ENCODE data around the gene LPIN3. TPM values are rescaled to one million over a fixed set of nuclear protein-coding genes. Genes with fewer than 3 reads are reported as not detected.

The LPIN3 gene
- total RNA-seq, 1 experiment from 2014 or later, result 18.5 TPM

DNA sequence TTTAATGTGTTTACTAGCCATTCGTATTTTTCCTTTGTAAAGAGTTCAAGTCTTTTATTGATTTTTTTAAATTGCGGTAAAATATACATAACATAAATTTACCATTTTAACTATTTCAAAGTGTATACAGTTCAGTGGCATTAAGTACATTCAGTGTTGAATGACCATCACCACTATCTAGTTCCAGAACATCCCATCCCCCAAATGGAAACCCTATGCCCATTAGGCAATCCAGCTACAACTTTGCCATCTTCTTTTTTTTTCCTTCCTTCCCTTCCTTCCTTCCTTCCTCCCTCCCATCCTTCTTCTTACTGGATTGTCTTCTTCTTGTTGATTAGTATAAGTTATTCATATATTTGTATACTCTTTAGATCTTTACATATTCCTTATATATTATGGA, 8.6 kb downstream of the LPIN3 start:
- ATAC-seq, result no peak
- H3K4me1 ChIP-seq (ENCODE audit: control insufficient read depth in 1 of 2, insufficient read depth in 2 of 2, low read length in 2 of 2), result no peaks in the 10 kb centered on the region
- no peaks in the 10 kb centered on the region for H3K9me3 ChIP-seq (ENCODE audit: control insufficient read depth in 1 of 2, insufficient read depth in 1 of 2, low read depth in 1 of 2, low read length in 2 of 2)
- ChIA-PET RAD21 (ENCODE audit: low non-redundant PET in 1 of 2, low total read pairs in 2 of 2, uncharacterized antibody in 2 of 2, unreplicated experiment in 2 of 2) (no interaction called here), POLR2A (no interaction called here), CTCF (no interaction called here)
- no peaks in the 10 kb centered on the region for H3K9me2 ChIP-seq (ENCODE audit: insufficient read depth)
- TF ChIP-seq SRF (IDR thresholded peaks at IDR 0.05; ENCODE audit: low read depth), result no peak
- TF ChIP-seq, protein P1, sequence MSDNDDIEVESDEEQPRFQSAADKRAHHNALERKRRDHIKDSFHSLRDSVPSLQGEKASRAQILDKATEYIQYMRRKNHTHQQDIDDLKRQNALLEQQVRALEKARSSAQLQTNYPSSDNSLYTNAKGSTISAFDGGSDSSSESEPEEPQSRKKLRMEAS (IDR thresholded peaks at IDR 0.05), result no peak
- TF ChIP-seq CTCF (IDR thresholded peaks at IDR 0.05 in 2 of 3, conservative IDR thresholded peaks at IDR 0.05 in 1 of 3; ENCODE audit: borderline replicate concordance in 1 of 3, insufficient read depth in 1 of 3, low read depth in 2 of 3, low read length in 2 of 3), result no peak
- TF ChIP-seq SIN3A (IDR thresholded peaks at IDR 0.05; ENCODE audit: low read depth), result no peak
- TF ChIP-seq RAD21 (IDR thresholded peaks at IDR 0.05; ENCODE audit: low read depth), result no peak
- TF ChIP-seq EZH2 (IDR thresholded peaks at IDR 0.05), result no peak
- TF ChIP-seq YY1 (IDR thresholded peaks at IDR 0.05; ENCODE audit: extremely low read depth, insufficient replicate concordance, low read depth, low read length), result no peak
- TF ChIP-seq JUND (IDR thresholded peaks at IDR 0.05), result no peak
- no peak for TF ChIP-seq CEBPB (IDR thresholded peaks at IDR 0.05; ENCODE audit: low read depth)
- TF ChIP-seq CBX3 (IDR thresholded peaks at IDR 0.05; ENCODE audit: low read depth), result no peak
- TF ChIP-seq ELF1 (IDR thresholded peaks at IDR 0.05; ENCODE audit: borderline replicate concordance, low read depth), result no peak
- TF ChIP-seq ZFX (IDR thresholded peaks at IDR 0.05), result no peak
- no peak for TF ChIP-seq ATF3 (IDR thresholded peaks at IDR 0.05)
- no peak for TF ChIP-seq POLR2AphosphoS5 (IDR thresholded peaks at IDR 0.05; ENCODE audit: low read depth, low read length)
- no peak for DNase-seq (ENCODE audit: low read depth, low spot score)
- H2AFZ ChIP-seq (ENCODE audit: low read depth, low read length, poor library complexity, severe bottlenecking), result no peak overlapping the region
- H3K4me2 ChIP-seq (ENCODE audit: low read length), result no peak overlapping the region
- H3K9ac ChIP-seq (ENCODE audit: low read length), result no peak overlapping the region
- H3K27ac ChIP-seq (ENCODE audit: low read depth, low read length), result no peak overlapping the region
- no peaks in the 10 kb centered on the region for H3K79me2 ChIP-seq (ENCODE audit: insufficient read depth, low read length)
- H4K20me1 ChIP-seq (ENCODE audit: insufficient read depth), result no peaks in the 10 kb centered on the region
- H3K36me3 ChIP-seq (ENCODE audit: control insufficient read depth in 1 of 2, insufficient read depth in 2 of 2, low read length in 2 of 2), result peaks cover 0 to 2% of the 10 kb centered on the region in 2 experiments; a peak in 1 of 4 replicates
- no TSS peak for BruUV-seq (replicated peaks)
- no peak overlapping the region for H3K4me3 ChIP-seq (replicated peaks in 1 of 2; ENCODE audit: low read depth in 1 of 2, low read length in 2 of 2)
- no peaks in the 10 kb centered on the region for H3K27me3 ChIP-seq (ENCODE audit: insufficient read depth, low read length)
- intact Hi-C loops (cut with micrococcal nuclease), result no loop called here
